GM12878 (cell line): Measurements from ENCODE around the gene TRIM49C.
"Not testable (repeated sequence)": the region's sequence is repeated elsewhere in the genome, so short reads cannot be mapped to it uniquely, and the experiment has no call there.

Source experiments
- CEBPZ ChIP-seq: fragments of 150-350 bp; IDR thresholded peaks from 2 replicates; pipeline ENCODE4 v1.6.1; 2016; ENCODE audit warnings: low read depth, low read length
- CTCF ChIP-seq, 3 experiments: IDR thresholded peaks in 2 of 3; conservative IDR thresholded peaks in 1 of 3; 2 replicates each; pipeline ENCODE4 v1.5.1; 2011; ENCODE audit warnings: low read depth in 3 of 3, low read length in 3 of 3, mild to moderate bottlenecking in 3 of 3, control low read depth in 2 of 3, moderate library complexity in 2 of 3, inconsistent platforms in 1 of 3, mixed read lengths in 1 of 3; ENCODE audit not compliant: control insufficient read depth in 2 of 3, insufficient read depth in 1 of 3; ENCODE audit errors: extremely low read depth in 1 of 3
- EZH2 ChIP-seq: IDR thresholded peaks from 2 replicates; pipeline ENCODE4 v1.6.1; 2012; ENCODE audit warnings: low read depth, mild to moderate bottlenecking, control low read depth, inconsistent platforms, low read length, borderline replicate concordance; ENCODE audit not compliant: control insufficient read depth
- NFYA ChIP-seq: IDR thresholded peaks from 2 replicates; pipeline ENCODE4 v1.6.1; 2011; ENCODE audit warnings: low read depth, mild to moderate bottlenecking, low read length, improper control_type of control experiment, borderline replicate concordance
- PKNOX1 ChIP-seq: fragments of 450-650 bp; IDR thresholded peaks from 2 replicates; pipeline ENCODE4 v1.6.1; 2016; ENCODE audit warnings: mild to moderate bottlenecking
- POLR2A ChIP-seq: IDR thresholded peaks from 2 replicates; pipeline ENCODE4 v1.6.1; 2011; ENCODE audit warnings: low read depth, mild to moderate bottlenecking, low read length
- POLR2AphosphoS5 ChIP-seq: IDR thresholded peaks from 2 replicates; pipeline ENCODE4 v1.6.1; 2011; ENCODE audit warnings: mild to moderate bottlenecking, low read length, inconsistent platforms
- RBBP5 ChIP-seq: fragments of 200-600 bp; sonication (generic); conservative IDR thresholded peaks from 2 replicates; pipeline ENCODE4 v1.6.1; 2016
- SKIL ChIP-seq: fragments of 450-650 bp; IDR thresholded peaks from 2 replicates; pipeline ENCODE4 v1.6.1; 2017; ENCODE audit warnings: mild to moderate bottlenecking, low read depth, inconsistent platforms; ENCODE audit not compliant: poor library complexity, severe bottlenecking
- SP1 ChIP-seq: IDR thresholded peaks from one replicate; pipeline ENCODE4 v1.6.1; 2011; ENCODE audit warnings: low read depth, low read length
- SPI1 ChIP-seq: IDR thresholded peaks from 2 replicates; pipeline ENCODE4 v1.6.1; 2011; ENCODE audit warnings: low read depth, mild to moderate bottlenecking, low read length, moderate library complexity, borderline replicate concordance; ENCODE audit not compliant: insufficient read depth
- ZNF24 ChIP-seq: fragments of 450-650 bp; IDR thresholded peaks from 2 replicates; pipeline ENCODE4 v1.6.1; 2017; ENCODE audit warnings: antibody characterized with exemption, mild to moderate bottlenecking
- ZNF274 ChIP-seq: IDR thresholded peaks from one replicate; pipeline ENCODE4 v1.8.0; 2011; ENCODE audit not compliant: insufficient read length, insufficient read depth

GRCh38 chr11:90053545-90053944 is 22.6 kb downstream of the TRIM49C start:
- not testable (repeated sequence) for TF ChIP-seq PKNOX1; POLR2AphosphoS5; CTCF (IDR thresholded peaks at IDR 0.05 in 2 of 3, conservative IDR thresholded peaks at IDR 0.05 in 1 of 3; ENCODE audit: control insufficient read depth in 2 of 3, extremely low read depth in 1 of 3, insufficient read depth in 1 of 3, low read depth in 3 of 3, low read length in 3 of 3); RBBP5; ZNF274; CEBPZ; SKIL; SPI1; POLR2A; NFYA; EZH2; ZNF24; SP1
